Subcutaneous abdominal adipose tissue (tissue), 5 donors: ENCODE data around the gene RNASE9.

Experiments
- H3K27ac ChIP-seq: one replicate; pipeline ENCODE4 v1.7.0; 2013; ENCODE audit warnings: low read depth, mild to moderate bottlenecking, inconsistent platforms, low read length, moderate library complexity
- H3K27me3 ChIP-seq, 5 donors: one replicate each; pipeline ENCODE4 v1.7.0; 2013; ENCODE audit warnings: low read length in 5 of 5, inconsistent platforms in 1 of 5; ENCODE audit not compliant: control insufficient read depth in 5 of 5, insufficient read depth in 4 of 5
- H3K36me3 ChIP-seq, 5 donors: one replicate each; pipeline ENCODE4 v1.7.0; 2013; ENCODE audit warnings: low read length in 5 of 5; ENCODE audit not compliant: control insufficient read depth in 5 of 5, insufficient read depth in 5 of 5
- H3K4me1 ChIP-seq, 5 donors: one replicate each; pipeline ENCODE4 v1.7.0; 2013; ENCODE audit warnings: low read length in 5 of 5, mild to moderate bottlenecking in 3 of 5, moderate library complexity in 1 of 5; ENCODE audit not compliant: control insufficient read depth in 5 of 5, insufficient read depth in 5 of 5
- H3K4me3 ChIP-seq, 5 donors: one replicate each; pipeline ENCODE4 v1.7.0; 2013; ENCODE audit warnings: low read length in 5 of 5, low read depth in 1 of 5
- H3K9ac ChIP-seq, 5 donors: one replicate each; pipeline ENCODE4 v1.7.0; 2013; ENCODE audit warnings: low read length in 5 of 5, mild to moderate bottlenecking in 4 of 5, moderate library complexity in 3 of 5
- H3K9me3 ChIP-seq, 5 donors: one replicate each; pipeline ENCODE4 v1.7.0; 2013; ENCODE audit warnings: low read length in 5 of 5; ENCODE audit not compliant: control insufficient read depth in 5 of 5
- donor health status: healthy.
- donor health status: healthy.
- donor health status: healthy.
- donor health status: healthy.
- donor health status: healthy.

The RNASE9 gene

DNA sequence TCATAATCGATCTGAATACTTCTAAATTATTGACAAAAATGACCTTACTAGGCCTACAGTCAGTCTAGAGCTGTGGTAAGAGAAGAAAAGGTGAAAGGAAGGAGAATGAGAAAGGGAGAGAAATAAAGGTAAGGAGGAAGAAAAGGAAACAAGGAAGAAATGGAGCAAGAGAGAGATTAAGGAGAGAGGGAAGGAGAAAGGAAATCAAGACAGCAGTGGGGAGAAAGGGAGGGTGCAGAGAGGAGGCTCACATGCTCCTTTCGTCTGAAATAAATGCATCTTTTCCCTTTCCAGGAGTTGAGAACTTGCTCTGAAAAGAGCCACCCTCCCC lies 3.7 kb downstream of the RNASE9 start:
- no peak overlapping the region for H3K27ac ChIP-seq

DNA sequence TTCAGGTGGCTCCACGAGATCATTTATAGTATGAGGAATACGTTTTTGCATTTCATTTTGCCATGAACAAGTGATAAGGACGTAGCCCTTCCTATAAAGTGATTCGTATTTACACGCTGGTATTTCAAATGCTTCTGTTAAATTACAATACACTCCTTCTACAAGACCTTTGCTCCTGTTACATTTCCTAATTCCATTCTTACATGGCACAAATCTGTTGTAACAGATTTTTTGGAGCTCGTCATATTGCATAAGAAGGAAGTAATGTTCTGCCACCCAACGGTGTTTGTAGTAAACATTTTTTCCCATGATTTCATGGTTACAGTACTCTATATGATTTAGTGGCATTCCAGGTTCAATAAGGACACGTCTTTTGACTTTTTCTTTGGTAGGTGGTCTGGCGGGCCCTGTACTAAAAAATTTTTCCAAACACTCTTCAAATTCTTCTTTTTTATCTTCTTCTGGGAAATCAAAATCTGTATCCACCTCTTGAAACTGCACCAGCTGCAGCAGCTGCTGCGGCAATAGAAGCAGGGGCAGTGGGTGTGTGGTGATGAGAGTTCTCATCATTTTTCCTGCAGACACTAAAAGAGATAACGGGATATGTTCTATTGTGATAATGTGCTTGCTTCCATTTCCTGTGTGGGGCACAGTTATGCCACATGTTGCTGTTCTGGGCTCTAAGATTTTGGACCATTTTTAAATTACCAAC lies 4.2 kb downstream of the RNASE9 start:
- Histone ChIP-seq H3K36me3 (no peaks in the 10 kb centered on the region), H3K9me3 (no peaks in the 10 kb centered on the region), H3K9ac (no peak overlapping the region), H3K27me3 (no peaks in the 10 kb centered on the region), H3K4me3 (no peak overlapping the region), H3K27ac (peak overlapping the region; percentile 82), H3K4me1 (peaks cover 0 to 15% (median 8%) of the 10 kb centered on the region in 5 donors)

More for the DNA sequence above, 3.7 kb downstream of the RNASE9 start:
- H3K9me3 ChIP-seq: no peaks in the 10 kb centered on the region
- no peak overlapping the region for H3K4me3 ChIP-seq
- no peak overlapping the region for H3K9ac ChIP-seq
- H3K4me1 ChIP-seq: peaks cover 0 to 15% (median 8%) of the 10 kb centered on the region in 5 donors
- H3K27me3 ChIP-seq: no peaks in the 10 kb centered on the region
- H3K36me3 ChIP-seq: no peaks in the 10 kb centered on the region

DNA sequence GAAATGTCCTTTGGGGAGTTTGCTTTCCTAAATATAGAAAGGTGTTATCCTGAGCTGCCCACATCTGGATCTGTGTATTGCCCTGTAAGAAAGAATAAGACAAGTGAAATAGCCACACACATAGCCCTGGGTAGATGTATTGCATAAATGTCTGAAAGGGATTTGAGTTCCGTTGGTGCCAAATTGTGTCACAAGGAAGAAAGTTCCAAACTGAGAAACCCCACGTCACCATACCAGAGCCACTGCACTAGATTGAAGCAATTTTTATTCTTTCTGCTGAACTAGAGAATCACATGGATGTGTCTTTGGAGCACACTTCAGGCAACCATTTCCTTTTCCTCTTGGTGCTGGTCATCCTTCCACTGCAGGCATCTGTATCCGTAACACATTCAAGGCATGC lies 5.0 kb downstream of the RNASE9 start:
- Histone ChIP-seq H3K36me3 (no peaks in the 10 kb centered on the region), H3K9me3 (no peaks in the 10 kb centered on the region), H3K27ac (peak overlapping the region; percentile 82), H3K27me3 (no peaks in the 10 kb centered on the region), H3K9ac (no peak overlapping the region), H3K4me1 (peaks cover 0 to 15% (median 8%) of the 10 kb centered on the region in 5 donors), H3K4me3 (no peak overlapping the region)

DNA sequence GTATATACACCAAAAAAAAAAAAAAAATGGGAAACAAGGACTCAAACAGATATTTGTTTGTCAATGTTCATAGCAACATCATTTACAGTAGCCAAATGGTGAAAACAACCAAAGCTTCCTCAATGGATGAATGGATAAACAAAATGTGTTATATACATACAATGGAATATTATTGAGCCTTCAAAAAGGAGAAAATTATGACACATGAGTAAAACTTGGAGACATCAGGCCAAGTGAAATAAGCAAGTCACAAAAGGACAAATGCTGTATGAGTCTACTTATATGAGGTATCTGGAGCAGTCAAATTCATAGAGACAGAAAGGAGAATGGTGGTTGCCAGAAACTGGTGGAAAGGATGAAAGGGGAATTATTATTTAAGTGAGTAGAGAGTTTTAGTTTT lies 7.8 kb downstream of the RNASE9 start:
- H3K9ac ChIP-seq: no peak overlapping the region
- H3K9me3 ChIP-seq: no peaks in the 10 kb centered on the region
- H3K4me3 ChIP-seq: no peak overlapping the region
- no peaks in the 10 kb centered on the region for H3K36me3 ChIP-seq
- no peaks in the 10 kb centered on the region for H3K27me3 ChIP-seq
- H3K27ac ChIP-seq: no peak overlapping the region
- peaks cover 0 to 15% (median 8%) of the 10 kb centered on the region in 5 donors for H3K4me1 ChIP-seq

DNA sequence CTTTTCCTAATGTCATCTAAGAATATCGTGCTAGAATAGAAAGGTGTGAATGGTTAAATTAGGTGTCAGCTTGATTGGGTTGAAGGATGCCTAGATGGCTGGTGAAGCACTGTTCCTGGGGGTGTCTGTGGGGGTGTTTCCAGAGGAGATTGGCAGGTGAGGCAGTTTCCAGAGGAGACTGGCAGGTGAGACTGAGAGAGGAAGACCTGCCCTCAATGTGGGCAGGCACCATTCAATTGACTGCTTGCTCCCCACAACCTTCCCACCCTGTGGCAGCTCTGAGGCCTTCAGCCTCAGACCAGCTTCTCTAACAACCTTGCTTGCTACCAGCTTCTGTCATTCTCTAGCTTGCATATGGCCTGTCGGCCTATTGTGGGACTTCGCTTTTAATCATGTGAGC lies 9.2 kb downstream of the RNASE9 start:
- peaks cover 0 to 12% (median 8%) of the 10 kb centered on the region in 5 donors for H3K4me1 ChIP-seq
- no peaks in the 10 kb centered on the region for H3K9me3 ChIP-seq
- no peak overlapping the region for H3K27ac ChIP-seq
- H3K27me3 ChIP-seq: no peaks in the 10 kb centered on the region
- no peak overlapping the region for H3K4me3 ChIP-seq
- no peak overlapping the region for H3K9ac ChIP-seq
- H3K36me3 ChIP-seq: no peaks in the 10 kb centered on the region

DNA sequence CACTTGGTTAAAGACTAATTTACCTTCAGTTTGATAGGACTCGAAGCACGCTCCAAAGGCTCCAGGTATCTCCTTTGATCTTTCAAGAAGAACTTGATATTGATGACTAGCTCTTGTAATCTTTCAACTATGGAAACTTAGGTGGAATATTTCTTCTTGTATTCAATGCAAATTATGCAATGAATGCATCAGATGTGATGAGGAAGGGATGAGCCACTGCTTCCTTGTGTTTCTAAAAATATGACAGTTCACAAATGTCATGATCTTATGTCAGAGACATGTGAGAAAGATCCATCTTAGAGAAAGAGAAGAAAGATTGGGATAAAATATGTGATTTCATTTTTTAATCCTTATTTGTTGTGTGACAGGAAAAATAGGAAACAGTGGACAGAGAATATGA lies 9.9 kb downstream of the RNASE9 start:
- no peaks in the 10 kb centered on the region for H3K27me3 ChIP-seq
- H3K4me1 ChIP-seq: peaks cover 0 to 5% (median 3%) of the 10 kb centered on the region in 5 donors
- H3K27ac ChIP-seq: no peak overlapping the region
- H3K36me3 ChIP-seq: no peaks in the 10 kb centered on the region
- no peak overlapping the region for H3K4me3 ChIP-seq
- H3K9ac ChIP-seq: no peak overlapping the region
- no peaks in the 10 kb centered on the region for H3K9me3 ChIP-seq

DNA sequence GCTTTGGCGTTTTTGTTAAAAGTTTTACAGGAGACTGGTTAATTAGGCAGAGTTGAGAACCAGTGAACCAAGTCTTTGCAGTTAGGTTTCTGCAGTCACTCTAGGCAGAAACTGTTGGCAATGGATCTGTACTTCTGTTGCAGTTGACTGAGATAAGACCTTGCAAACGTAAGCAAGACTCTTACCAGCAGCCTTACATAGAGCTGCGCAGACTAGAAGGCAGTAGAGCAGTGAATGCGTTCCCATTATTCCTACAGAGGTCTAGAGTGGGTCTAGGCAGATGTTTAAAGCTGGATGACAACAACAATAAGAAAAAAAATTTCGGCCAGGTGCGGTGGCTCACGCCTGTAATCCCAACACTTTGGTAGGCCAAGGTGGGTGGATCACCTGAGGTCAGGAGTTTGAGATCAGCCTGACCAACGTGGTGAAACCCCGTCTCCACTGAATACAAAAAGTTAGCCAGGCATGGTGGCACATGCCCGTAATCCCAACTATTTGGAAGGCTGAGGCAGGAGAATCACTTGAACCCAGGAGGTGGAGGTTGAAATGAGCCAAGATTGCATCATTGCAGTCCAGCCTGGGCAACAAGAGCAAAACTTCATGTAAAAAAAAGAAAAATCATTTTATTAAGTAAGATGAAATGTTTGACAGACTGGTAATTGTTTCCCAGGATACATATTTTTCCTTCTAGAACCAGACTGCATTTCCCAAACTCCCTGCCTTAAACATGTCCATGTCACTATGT lies 12.3 kb downstream of the RNASE9 start:
- Histone ChIP-seq H3K27me3 (no peaks in the 10 kb centered on the region), H3K27ac (no peak overlapping the region), H3K36me3 (no peaks in the 10 kb centered on the region), H3K9ac (no peak overlapping the region), H3K9me3 (no peaks in the 10 kb centered on the region), H3K4me3 (no peak overlapping the region), H3K4me1 (no peaks in the 10 kb centered on the region)

DNA sequence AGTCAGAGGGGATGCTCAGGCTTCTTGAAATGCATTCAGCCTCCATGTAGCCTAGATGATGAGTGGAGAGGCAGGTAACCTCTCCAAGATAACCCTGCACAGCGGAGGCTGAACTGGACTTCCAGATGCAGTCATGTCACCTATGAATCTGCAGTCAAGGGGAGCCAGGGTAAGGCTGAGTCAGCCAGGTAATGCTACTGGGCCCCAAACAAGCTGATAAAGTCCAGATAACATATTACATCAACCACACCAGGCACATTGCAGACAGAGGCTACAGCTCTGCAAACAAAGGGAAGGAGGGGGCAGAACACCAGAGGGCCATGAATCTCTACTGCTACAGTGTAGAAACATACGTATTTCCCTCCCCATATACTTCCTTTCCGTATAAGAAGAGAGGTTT lies 14.0 kb downstream of the RNASE9 start:
- Histone ChIP-seq H3K4me3 (no peak overlapping the region), H3K9ac (no peak overlapping the region), H3K9me3 (no peaks in the 10 kb centered on the region), H3K27ac (no peak overlapping the region), H3K27me3 (no peaks in the 10 kb centered on the region), H3K36me3 (no peaks in the 10 kb centered on the region), H3K4me1 (no peaks in the 10 kb centered on the region)

DNA sequence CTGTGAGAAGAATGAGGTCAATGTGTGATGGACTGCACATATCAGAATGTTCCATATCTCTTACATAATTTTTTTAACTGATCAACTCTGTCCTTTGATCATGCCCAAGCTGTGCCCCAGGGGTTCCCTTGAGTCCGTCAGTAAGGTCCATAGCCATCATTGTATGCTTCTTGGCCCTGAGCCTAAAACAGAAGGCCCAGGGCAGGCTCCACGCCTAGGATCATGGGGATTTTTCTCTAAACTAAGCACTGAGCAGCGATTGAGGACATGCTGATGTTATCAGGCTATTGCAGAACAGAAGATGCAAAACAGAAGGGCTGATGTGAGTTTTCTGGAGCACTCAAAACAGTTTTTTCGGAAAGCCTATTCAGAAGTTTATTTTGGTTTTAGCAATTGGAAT lies 20.9 kb downstream of the RNASE9 start:
- Histone ChIP-seq H3K4me1 (no peaks in the 10 kb centered on the region), H3K9me3 (no peaks in the 10 kb centered on the region), H3K27me3 (no peaks in the 10 kb centered on the region), H3K36me3 (no peaks in the 10 kb centered on the region), H3K9ac (no peak overlapping the region), H3K4me3 (no peak overlapping the region), H3K27ac (no peak overlapping the region)

DNA sequence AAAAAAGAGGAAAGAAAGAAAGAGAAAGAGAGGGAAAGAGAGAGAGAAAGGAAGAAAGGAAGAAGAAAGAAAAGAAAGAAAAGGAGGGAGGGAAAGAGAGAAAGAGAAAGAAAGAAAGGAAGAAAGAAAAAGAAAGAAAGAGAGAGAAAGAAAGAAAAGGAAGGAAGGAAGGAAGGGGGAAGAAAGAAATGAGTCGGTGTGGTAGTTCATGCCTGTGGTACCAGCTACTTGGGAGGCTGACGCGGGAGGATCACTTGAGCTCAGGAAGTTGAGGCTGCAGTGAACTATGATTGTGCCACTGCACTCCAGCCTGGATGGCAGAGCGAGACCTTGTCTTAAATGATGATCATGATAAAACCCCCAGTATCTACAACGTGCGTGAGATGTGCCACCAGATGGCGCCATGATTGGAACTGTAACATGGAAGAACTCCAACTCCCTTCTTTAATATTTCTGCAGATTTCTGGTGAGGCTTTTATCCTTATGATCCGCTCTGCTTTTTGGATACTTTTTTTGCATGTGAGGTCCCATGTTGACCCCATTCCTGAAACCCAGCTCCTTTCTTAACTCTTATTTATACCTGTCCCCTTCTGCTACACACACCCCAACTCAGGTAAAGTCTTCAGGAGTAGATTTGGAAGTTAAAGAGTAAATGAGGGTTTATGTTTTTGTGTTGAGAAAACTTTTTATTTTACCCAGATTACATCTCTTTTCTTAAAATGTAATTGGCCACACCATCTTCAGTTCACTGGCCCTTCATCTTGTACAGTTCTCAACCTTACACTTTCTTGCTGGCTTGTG lies 29.9 kb downstream of the RNASE9 start:
- H3K4me3 ChIP-seq: no peak overlapping the region

More for the DNA sequence above, 29.9 kb downstream of the RNASE9 start:
- Histone ChIP-seq H3K27me3 (no peaks in the 10 kb centered on the region), H3K9ac (no peak overlapping the region), H3K36me3 (no peaks in the 10 kb centered on the region), H3K27ac (no peak overlapping the region), H3K4me1 (peaks cover 0 to 6% (median 0%) of the 10 kb centered on the region in 5 donors), H3K9me3 (no peaks in the 10 kb centered on the region)
